Measurements from ENCODE around the gene DTNA. TPM values are rescaled to one million over a fixed set of nuclear protein-coding genes. Genes with fewer than 3 reads are reported as not detected.

DTNA gene
- polyA plus RNA-seq, 1 donor (not counting 4 experiments of a cell fraction or from before 2014, with no cell fraction given): 0.81 TPM

DNA sequence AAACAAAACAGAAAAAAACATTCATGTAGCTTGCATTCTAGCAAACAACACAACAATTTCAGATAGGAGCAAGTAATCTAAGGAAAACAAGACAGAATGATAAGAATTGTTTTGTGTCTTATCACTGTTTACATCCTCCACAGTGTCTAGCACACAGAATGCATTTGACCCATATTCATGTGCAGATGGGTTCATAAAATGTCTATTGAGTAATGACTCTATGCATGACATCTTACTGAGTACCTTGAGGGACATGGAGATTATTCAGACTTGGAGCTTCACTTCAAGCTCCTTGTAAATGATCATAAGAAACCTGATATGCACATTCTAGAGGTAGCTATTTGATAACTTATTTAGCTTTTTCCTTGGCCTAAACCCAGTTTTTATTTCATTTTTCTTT is 69.0 kb downstream of the DTNA start:
- Histone ChIP-seq H3K4me2 (ENCODE audit: control insufficient read depth, extremely low read depth, insufficient read depth, low read depth, low read length) (no peak overlapping the region), H3K36me3 (ENCODE audit: control insufficient read depth in 2 of 2, extremely low read depth in 1 of 2, insufficient read depth in 2 of 2, low read length in 2 of 2) (no peaks in the 10 kb centered on the region), H3K9me1 (ENCODE audit: control insufficient read depth, extremely low read depth, insufficient read depth, low read length) (no peaks in the 10 kb centered on the region), H4K20me1 (ENCODE audit: control insufficient read depth, extremely low read depth, insufficient read depth, low read length) (no peaks in the 10 kb centered on the region), H3K4me3 (ENCODE audit: control insufficient read depth in 2 of 3, extremely low read depth in 1 of 3, insufficient read depth in 2 of 3, low read depth in 1 of 3, low read length in 3 of 3) (no peak overlapping the region), H3K4me1 (ENCODE audit: control insufficient read depth, extremely low read depth, insufficient read depth, low read length) (no peaks in the 10 kb centered on the region), H3K79me2 (ENCODE audit: control insufficient read depth, insufficient read depth, low read length) (no peaks in the 10 kb centered on the region), H3K9me3 (ENCODE audit: control insufficient read depth, low read depth, low read length) (no peaks in the 10 kb centered on the region), H3K27me3 (ENCODE audit: control insufficient read depth, extremely low read depth, insufficient read depth, low read length) (no peaks in the 10 kb centered on the region), H3K27ac (ENCODE audit: control insufficient read depth, insufficient read depth, low read length) (no peak overlapping the region), H3K9ac (ENCODE audit: control insufficient read depth, extremely low read depth, insufficient read depth, low read length) (no peak overlapping the region), H2AFZ (ENCODE audit: control insufficient read depth, low read length) (no peak overlapping the region)
- no peak for FAIRE-seq
- DNase-seq (ENCODE audit: low read depth, low spot score): no peak
- dilution Hi-C loops (cut with MboI; ENCODE audit: extremely low pct_ligation_motif_present, low sequenced_read_pairs): no loop called here
- TF ChIP-seq, protein P1, sequence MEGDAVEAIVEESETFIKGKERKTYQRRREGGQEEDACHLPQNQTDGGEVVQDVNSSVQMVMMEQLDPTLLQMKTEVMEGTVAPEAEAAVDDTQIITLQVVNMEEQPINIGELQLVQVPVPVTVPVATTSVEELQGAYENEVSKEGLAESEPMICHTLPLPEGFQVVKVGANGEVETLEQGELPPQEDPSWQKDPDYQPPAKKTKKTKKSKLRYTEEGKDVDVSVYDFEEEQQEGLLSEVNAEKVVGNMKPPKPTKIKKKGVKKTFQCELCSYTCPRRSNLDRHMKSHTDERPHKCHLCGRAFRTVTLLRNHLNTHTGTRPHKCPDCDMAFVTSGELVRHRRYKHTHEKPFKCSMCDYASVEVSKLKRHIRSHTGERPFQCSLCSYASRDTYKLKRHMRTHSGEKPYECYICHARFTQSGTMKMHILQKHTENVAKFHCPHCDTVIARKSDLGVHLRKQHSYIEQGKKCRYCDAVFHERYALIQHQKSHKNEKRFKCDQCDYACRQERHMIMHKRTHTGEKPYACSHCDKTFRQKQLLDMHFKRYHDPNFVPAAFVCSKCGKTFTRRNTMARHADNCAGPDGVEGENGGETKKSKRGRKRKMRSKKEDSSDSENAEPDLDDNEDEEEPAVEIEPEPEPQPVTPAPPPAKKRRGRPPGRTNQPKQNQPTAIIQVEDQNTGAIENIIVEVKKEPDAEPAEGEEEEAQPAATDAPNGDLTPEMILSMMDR (optimal IDR thresholded peaks at IDR 0.05 in 1 of 3, IDR thresholded peaks at IDR 0.05 in 1 of 3, conservative IDR thresholded peaks at IDR 0.05 in 1 of 3; ENCODE audit: extremely low read depth in 1 of 3, insufficient read depth in 2 of 3, low read length in 3 of 3): no peak
- TF ChIP-seq EZH2 (IDR thresholded peaks at IDR 0.05; ENCODE audit: low read length): no peak

GRCh38 chr18:34780856-34781255 is 70.8 kb downstream of the DTNA start:
- Histone ChIP-seq H4K20me1 (ENCODE audit: control insufficient read depth, extremely low read depth, insufficient read depth, low read length) (no peaks in the 10 kb centered on the region), H2AFZ (ENCODE audit: control insufficient read depth, low read length) (no peak overlapping the region), H3K36me3 (ENCODE audit: control insufficient read depth in 2 of 2, extremely low read depth in 1 of 2, insufficient read depth in 2 of 2, low read length in 2 of 2) (no peaks in the 10 kb centered on the region), H3K4me1 (ENCODE audit: control insufficient read depth, extremely low read depth, insufficient read depth, low read length) (no peaks in the 10 kb centered on the region), H3K27ac (ENCODE audit: control insufficient read depth, insufficient read depth, low read length) (no peak overlapping the region), H3K9me3 (ENCODE audit: control insufficient read depth, low read depth, low read length) (no peaks in the 10 kb centered on the region), H3K27me3 (ENCODE audit: control insufficient read depth, extremely low read depth, insufficient read depth, low read length) (peaks cover under 1% of the 10 kb centered on the region), H3K4me3 (ENCODE audit: control insufficient read depth in 2 of 3, extremely low read depth in 1 of 3, insufficient read depth in 2 of 3, low read depth in 1 of 3, low read length in 3 of 3) (no peak overlapping the region), H3K9me1 (ENCODE audit: control insufficient read depth, extremely low read depth, insufficient read depth, low read length) (no peaks in the 10 kb centered on the region), H3K9ac (ENCODE audit: control insufficient read depth, extremely low read depth, insufficient read depth, low read length) (no peak overlapping the region), H3K4me2 (ENCODE audit: control insufficient read depth, extremely low read depth, insufficient read depth, low read depth, low read length) (no peak overlapping the region), H3K79me2 (ENCODE audit: control insufficient read depth, insufficient read depth, low read length) (no peaks in the 10 kb centered on the region)
- TF ChIP-seq, protein P1 (optimal IDR thresholded peaks at IDR 0.05 in 1 of 3, IDR thresholded peaks at IDR 0.05 in 1 of 3, conservative IDR thresholded peaks at IDR 0.05 in 1 of 3; ENCODE audit: extremely low read depth in 1 of 3, insufficient read depth in 2 of 3, low read length in 3 of 3): no peak
- TF ChIP-seq EZH2 (IDR thresholded peaks at IDR 0.05; ENCODE audit: low read length): no peak
- dilution Hi-C loops (cut with MboI; ENCODE audit: extremely low pct_ligation_motif_present, low sequenced_read_pairs): no loop called here
- DNase-seq (ENCODE audit: low read depth, low spot score) (no peak), FAIRE-seq (no peak)
